ENCODE data around the gene CCDC169.
"Not testable (repeated sequence)": the region's sequence is repeated elsewhere in the genome, so short reads cannot be mapped to it uniquely, and the experiment has no call there.

The CCDC169 gene
- total RNA-seq: 0 to 0.43 (median 0.15) reads per million in 18 experiments

- peak; percentile 33 to 38 for DNase-seq
Observed at GRCh38 chr13:36297366-36298338, at the start of gene CCDC169. TSS of gene CCDC169 (minus strand) at chr13:36297814. CDS start at chr13:36297719, 95 bp downstream.

- peak; percentile 96 to 98 for DNase-seq
Observed at GRCh38 chr13:36346222-36347083, 48.8 kb upstream of the CCDC169 start, which contains the start of gene SPART. TSS of gene SPART (minus strand) at chr13:36346394. CDS start at chr13:36335830, 10,564 bp downstream.

- peak; percentile 82 to 86 for DNase-seq
Observed at GRCh38 chr13:36345438-36346221, 48.0 kb upstream of the CCDC169 start.

- DNase-seq: no peak
Observed at GRCh38 chr13:36344886-36345437, 47.3 kb upstream of the CCDC169 start.

GRCh38 chr13:36344173-36344572 lies 46.6 kb upstream of the CCDC169 start:
- DNase-seq: peak; percentile 70 to 71

- DNase-seq: no peak
Observed at GRCh38 chr13:36343766-36344165, 46.2 kb upstream of the CCDC169 start.

GRCh38 chr13:36342715-36343114 lies 45.1 kb upstream of the CCDC169 start:
- DNase-seq: no peak

- no peak for DNase-seq
Observed at GRCh38 chr13:36341718-36342117, 44.1 kb upstream of the CCDC169 start.

GRCh38 chr13:36339600-36340155 lies 42.1 kb upstream of the CCDC169 start:
- DNase-seq: no peak

GRCh38 chr13:36337938-36338641 lies 40.5 kb upstream of the CCDC169 start:
- DNase-seq: no peak

GRCh38 chr13:36332986-36333385 lies 35.4 kb upstream of the CCDC169 start:
- peak; percentile 9 to 30 for DNase-seq

- not testable (repeated sequence) for DNase-seq
Observed at GRCh38 chr13:36332255-36332654, 34.6 kb upstream of the CCDC169 start.

- DNase-seq: no peak
Observed at GRCh38 chr13:36331280-36331679, 33.7 kb upstream of the CCDC169 start.

GRCh38 chr13:36329361-36329760 lies 31.7 kb upstream of the CCDC169 start:
- DNase-seq: no peak

- no peak for DNase-seq
Observed at GRCh38 chr13:36328821-36329220, 31.2 kb upstream of the CCDC169 start.

- DNase-seq: no peak
Observed at GRCh38 chr13:36325912-36326311, 28.3 kb upstream of the CCDC169 start.

GRCh38 chr13:36324881-36325280 lies 27.3 kb upstream of the CCDC169 start:
- DNase-seq: not testable (repeated sequence)

- no peak for DNase-seq
Observed at GRCh38 chr13:36323951-36324566, 26.4 kb upstream of the CCDC169 start.

- DNase-seq: no peak
Observed at GRCh38 chr13:36323408-36323807, 25.8 kb upstream of the CCDC169 start.

- DNase-seq: not testable (repeated sequence)
Observed at GRCh38 chr13:36319793-36320192, 22.2 kb upstream of the CCDC169 start.

Data from inflammatory macrophage (primary cell).